ENCODE results near the gene PROSER2. TPM values are rescaled to one million over a fixed set of nuclear protein-coding genes. Genes with fewer than 3 reads are reported as not detected.
A peak's percentile ranks its signal among the peaks of the same experiment; 100 is the strongest.

Gene PROSER2
- total and polyA plus RNA-seq, 2 of the 13 experiments (the other 11 are each of a cell fraction or from before 2014, with no cell fraction given) = 6.9 to 7.7 TPM

DNA sequence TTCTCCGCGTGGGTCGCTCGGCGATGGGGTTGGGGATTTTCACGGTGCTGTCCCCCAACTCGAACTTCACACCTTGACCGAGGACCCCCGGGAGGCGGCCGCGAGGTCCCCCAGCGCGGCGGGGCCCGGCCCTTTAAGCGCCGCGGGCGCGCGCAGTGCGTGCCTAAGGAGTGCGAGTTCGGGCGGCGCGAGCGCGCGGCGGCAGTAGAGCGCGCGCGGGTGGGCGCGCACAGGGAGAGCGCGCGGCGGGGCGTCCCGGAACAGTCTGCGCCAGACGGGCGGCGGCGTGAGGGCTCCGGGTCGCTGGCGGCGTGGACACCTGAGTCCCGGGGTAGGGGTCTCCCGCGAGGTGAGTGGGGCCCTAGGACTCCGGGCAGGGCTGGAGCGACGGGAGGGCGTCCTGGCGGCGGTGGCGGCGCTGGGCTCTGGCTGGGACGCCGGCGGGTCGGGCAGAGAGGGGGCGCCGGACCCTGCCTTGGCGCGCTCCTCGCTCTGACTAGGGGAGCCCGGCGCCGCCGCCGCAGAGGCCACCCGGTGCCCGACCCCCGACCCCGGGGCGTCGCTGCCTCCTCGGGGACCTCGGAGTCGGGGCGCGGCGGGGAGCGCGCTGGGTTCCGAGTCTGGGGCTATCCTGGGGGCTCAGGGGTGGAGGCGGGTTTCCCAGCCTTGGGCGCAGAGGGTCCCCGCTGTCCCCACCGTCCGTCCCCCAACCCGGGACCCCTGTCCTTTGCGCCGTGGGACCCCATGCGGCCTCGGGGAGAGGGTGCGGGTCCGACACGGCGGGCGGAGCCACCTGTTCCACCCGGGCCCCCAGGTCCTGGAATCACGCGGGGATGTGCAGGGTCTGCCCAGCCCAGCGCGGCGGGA, at the start of gene PROSER2 (continued):
- TF ChIP-seq, protein P1, sequence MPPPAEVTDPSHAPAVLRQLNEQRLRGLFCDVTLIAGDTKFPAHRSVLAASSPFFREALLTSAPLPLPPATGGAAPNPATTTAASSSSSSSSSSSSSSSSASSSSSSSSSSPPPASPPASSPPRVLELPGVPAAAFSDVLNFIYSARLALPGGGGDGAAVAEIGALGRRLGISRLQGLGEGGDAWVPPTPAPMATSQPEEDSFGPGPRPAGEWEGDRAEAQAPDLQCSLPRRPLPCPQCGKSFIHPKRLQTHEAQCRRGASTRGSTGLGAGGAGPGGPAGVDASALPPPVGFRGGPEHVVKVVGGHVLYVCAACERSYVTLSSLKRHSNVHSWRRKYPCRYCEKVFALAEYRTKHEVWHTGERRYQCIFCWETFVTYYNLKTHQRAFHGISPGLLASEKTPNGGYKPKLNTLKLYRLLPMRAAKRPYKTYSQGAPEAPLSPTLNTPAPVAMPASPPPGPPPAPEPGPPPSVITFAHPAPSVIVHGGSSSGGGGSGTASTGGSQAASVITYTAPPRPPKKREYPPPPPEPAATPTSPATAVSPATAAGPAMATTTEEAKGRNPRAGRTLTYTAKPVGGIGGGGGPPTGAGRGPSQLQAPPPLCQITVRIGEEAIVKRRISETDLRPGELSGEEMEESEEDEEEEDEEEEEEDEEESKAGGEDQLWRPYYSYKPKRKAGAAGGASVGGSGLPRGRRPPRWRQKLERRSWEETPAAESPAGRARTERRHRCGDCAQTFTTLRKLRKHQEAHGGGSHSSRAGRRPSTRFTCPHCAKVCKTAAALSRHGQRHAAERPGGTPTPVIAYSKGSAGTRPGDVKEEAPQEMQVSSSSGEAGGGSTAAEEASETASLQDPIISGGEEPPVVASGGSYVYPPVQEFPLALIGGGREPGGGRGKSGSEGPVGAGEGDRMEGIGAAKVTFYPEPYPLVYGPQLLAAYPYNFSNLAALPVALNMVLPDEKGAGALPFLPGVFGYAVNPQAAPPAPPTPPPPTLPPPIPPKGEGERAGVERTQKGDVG (CRISPR knock-in tag; IDR thresholded peaks at IDR 0.05; ENCODE audit: borderline replicate concordance) = no peak
- TF ChIP-seq IKZF1 (IDR thresholded peaks at IDR 0.05) (no peak), ZNF232 (CRISPR knock-in tag; IDR thresholded peaks at IDR 0.05; ENCODE audit: borderline replicate concordance) (no peak), ZNF788 (CRISPR knock-in tag; IDR thresholded peaks at IDR 0.05; ENCODE audit: borderline replicate concordance) (no peak; the same call in 1 of the 2 replicates), ZNF556 (CRISPR knock-in tag; IDR thresholded peaks at IDR 0.05; ENCODE audit: borderline replicate concordance) (no peak), SMARCE1 (IDR thresholded peaks at IDR 0.05; ENCODE audit: borderline replicate concordance) (no peak), KMT2A (CRISPR knock-in tag; IDR thresholded peaks at IDR 0.05) (no peak), ZNF124 (CRISPR knock-in tag; IDR thresholded peaks at IDR 0.05) (no peak), POGZ (CRISPR knock-in tag; IDR thresholded peaks at IDR 0.05) (no peak), YY1 (IDR thresholded peaks at IDR 0.05; ENCODE audit: insufficient read depth, insufficient replicate concordance, low read depth, low read length) (peak; percentile 34), HIVEP1 (CRISPR knock-in tag; IDR thresholded peaks at IDR 0.05) (no peak), RCOR2 (CRISPR knock-in tag; IDR thresholded peaks at IDR 0.05) (no peak)
- TF ChIP-seq, protein P2, sequence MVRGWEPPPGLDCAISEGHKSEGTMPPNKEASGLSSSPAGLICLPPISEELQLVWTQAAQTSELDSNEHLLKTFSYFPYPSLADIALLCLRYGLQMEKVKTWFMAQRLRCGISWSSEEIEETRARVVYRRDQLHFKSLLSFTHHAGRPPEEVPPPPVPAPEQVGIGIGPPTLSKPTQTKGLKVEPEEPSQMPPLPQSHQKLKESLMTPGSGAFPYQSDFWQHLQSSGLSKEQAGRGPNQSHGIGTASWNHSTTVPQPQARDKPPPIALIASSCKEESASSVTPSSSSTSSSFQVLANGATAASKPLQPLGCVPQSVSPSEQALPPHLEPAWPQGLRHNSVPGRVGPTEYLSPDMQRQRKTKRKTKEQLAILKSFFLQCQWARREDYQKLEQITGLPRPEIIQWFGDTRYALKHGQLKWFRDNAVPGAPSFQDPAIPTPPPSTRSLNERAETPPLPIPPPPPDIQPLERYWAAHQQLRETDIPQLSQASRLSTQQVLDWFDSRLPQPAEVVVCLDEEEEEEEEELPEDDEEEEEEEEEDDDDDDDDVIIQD (CRISPR knock-in tag; IDR thresholded peaks at IDR 0.05; ENCODE audit: low read depth) = no peak
- TF ChIP-seq, protein P3, sequence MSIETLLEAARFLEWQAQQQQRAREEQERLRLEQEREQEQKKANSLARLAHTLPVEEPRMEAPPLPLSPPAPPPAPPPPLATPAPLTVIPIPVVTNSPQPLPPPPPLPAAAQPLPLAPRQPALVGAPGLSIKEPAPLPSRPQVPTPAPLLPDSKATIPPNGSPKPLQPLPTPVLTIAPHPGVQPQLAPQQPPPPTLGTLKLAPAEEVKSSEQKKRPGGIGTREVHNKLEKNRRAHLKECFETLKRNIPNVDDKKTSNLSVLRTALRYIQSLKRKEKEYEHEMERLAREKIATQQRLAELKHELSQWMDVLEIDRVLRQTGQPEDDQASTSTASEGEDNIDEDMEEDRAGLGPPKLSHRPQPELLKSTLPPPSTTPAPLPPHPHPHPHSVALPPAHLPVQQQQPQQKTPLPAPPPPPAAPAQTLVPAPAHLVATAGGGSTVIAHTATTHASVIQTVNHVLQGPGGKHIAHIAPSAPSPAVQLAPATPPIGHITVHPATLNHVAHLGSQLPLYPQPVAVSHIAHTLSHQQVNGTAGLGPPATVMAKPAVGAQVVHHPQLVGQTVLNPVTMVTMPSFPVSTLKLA (IDR thresholded peaks at IDR 0.05) = no peak
- TF ChIP-seq, protein P4, sequence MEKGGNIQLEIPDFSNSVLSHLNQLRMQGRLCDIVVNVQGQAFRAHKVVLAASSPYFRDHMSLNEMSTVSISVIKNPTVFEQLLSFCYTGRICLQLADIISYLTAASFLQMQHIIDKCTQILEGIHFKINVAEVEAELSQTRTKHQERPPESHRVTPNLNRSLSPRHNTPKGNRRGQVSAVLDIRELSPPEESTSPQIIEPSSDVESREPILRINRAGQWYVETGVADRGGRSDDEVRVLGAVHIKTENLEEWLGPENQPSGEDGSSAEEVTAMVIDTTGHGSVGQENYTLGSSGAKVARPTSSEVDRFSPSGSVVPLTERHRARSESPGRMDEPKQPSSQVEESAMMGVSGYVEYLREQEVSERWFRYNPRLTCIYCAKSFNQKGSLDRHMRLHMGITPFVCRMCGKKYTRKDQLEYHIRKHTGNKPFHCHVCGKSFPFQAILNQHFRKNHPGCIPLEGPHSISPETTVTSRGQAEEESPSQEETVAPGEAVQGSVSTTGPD (CRISPR knock-in tag; IDR thresholded peaks at IDR 0.05) = no peak
- TF ChIP-seq, protein P5, sequence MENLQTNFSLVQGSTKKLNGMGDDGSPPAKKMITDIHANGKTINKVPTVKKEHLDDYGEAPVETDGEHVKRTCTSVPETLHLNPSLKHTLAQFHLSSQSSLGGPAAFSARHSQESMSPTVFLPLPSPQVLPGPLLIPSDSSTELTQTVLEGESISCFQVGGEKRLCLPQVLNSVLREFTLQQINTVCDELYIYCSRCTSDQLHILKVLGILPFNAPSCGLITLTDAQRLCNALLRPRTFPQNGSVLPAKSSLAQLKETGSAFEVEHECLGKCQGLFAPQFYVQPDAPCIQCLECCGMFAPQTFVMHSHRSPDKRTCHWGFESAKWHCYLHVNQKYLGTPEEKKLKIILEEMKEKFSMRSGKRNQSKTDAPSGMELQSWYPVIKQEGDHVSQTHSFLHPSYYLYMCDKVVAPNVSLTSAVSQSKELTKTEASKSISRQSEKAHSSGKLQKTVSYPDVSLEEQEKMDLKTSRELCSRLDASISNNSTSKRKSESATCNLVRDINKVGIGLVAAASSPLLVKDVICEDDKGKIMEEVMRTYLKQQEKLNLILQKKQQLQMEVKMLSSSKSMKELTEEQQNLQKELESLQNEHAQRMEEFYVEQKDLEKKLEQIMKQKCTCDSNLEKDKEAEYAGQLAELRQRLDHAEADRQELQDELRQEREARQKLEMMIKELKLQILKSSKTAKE (CRISPR knock-in tag; IDR thresholded peaks at IDR 0.05; ENCODE audit: borderline replicate concordance) = no peak

Measured in HepG2 (cell line).